Amniotic stem cell (primary cell): ENCODE results near the gene PIGL.
"Not testable (repeated sequence)": the region's sequence is repeated elsewhere in the genome, so short reads cannot be mapped to it uniquely, and the experiment has no call there.

Experiments
- DNase-seq: peaks from one replicate; lab custom pipeline; 2025; lab: John Stamatoyannopoulos, UW

PIGL gene

DNA sequence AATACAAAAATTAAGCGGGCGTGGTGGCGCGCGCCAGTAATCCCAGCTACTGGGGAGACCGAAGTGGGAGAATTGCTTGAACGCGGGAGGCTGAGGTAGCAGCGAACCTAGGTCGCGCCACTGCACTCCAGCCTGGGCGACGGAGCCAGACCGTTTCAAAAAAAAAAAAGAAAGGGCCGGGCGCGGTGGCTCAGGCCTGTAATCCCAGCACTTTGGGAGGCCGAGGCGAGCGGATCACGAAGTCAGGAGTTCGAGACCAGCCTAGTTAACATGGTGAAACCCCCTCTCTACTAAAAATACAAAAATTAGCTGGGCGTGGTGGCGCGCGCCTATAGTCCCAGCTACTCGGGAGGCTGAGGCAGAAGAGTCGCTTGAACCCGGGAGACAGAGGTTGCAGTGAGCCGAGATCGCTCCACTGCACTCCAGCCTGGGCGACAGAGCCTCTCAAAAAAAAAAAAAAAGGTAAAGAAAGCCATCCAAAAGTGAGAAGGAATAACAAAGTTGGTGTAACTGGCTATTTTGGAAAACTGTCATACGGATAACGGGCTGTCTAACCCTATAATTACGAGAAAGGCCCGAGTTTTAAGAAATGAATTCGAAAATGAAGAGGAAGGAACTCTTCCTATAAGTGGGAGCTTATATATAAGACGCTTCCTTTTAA, 539 bp upstream of the PIGL start:
- DNase-seq: not testable (repeated sequence)

DNA sequence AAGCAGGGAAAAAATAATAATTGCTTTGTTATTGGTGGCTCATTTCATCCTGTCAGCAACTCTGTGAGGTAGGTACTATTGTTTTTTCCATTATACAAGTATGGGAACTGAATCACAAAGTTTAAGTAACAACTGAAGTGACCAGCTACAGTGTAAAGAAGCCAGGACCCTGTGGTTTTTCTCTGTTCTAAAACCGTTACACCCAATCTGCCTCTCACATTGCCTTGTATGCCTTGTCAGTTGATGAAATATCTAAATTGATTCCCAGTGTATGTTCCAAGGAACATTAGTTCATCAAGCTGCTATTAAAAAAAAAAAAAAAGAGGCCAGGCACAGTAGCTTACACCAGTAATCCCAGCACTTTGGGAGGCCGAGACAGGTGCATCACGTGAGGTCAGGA, 5.4 kb downstream of the PIGL start:
- DNase-seq: no peak

DNA sequence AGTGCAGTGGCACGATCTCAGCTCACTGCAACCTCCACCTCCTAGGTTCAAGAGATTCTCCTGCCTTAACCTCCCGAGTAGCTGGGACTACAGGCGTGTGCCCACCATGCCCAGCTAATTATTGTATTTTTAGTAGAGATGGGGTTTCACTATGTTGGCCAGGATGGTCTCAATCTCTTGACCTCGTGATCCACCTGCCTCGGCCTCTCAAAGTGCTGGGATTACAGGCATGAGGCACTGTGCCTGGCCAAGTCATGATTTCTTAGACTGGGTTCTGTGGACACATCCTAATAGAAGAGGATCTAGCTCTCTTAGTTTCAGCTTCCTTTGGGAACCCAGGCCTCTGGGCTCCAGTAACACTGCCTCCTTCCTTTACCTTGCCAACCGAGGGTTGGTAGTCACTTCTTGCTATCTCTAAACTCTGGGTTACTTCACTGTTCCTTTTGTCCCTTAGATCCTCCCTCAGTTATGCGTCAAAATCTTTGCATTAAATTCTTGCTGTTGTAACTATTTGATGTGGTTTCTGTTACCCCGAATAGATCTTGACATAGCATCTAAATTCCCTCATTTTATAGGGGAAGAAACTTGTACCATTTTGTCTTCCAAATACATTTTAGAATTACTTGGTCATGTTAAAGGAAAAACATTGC, 13.0 kb downstream of the PIGL start:
- DNase-seq: not testable (repeated sequence)

DNA sequence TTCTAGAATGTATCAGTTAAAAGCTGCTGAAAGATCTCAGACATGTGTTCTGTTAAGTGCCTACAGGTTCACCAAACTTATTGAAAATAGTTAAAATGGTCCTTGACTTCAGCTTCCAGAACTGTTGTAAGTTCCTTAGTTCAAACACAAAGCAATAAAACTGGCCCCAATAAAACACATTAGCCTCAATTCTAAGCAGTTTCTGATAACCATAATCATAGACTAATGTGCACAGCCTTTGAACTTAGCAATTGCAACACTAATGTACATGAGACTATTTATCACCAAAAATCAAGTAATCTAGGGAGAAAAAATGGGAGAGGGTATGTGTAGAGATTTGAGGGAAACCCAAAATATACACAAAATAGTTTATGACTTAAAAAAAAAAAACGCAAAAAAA, 15.4 kb downstream of the PIGL start:
- DNase-seq: no peak

DNA sequence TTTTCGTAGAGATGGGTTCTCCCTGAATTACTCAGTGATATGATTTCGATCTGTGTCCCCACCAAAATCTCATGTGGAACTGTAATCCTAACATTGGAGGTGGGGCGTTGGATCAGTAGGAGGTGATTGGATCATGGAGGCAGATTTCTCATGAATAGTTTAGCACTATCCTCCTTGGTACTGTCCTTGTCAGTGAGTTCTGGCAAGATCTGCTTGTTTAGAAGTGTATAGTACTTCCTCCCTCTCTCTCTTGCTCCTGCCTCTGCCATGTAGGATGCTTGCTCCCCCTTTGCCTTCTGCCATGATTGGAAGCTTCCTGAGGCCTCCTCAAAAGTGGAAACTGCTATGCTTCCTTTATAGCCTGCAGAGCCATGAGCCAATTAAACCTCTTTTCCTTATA, 22.9 kb downstream of the PIGL start:
- DNase-seq: no peak

DNA sequence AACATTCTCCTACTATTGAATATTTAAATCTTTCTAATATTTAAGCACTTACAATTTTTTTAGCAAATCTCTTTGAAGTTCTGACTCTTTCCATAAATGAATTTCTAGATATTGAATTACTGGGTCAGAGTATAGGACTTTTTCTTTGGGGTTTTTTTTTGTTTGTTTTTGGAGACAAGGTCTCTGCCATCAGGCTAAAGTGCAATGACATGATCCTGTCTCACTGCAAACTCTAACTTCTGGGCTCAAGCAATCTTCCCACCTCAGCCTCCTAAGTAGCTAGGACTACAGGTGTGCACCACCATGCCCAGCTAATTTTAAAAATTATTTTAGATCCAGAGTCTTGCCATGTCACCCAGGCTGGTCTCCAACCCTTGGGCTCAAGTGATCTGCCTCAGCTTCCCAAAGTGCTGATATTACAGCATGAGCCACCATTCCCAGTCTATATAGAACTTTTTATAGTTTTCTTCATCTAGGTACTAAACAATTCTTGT, 24.9 kb downstream of the PIGL start:
- no peak for DNase-seq

DNA sequence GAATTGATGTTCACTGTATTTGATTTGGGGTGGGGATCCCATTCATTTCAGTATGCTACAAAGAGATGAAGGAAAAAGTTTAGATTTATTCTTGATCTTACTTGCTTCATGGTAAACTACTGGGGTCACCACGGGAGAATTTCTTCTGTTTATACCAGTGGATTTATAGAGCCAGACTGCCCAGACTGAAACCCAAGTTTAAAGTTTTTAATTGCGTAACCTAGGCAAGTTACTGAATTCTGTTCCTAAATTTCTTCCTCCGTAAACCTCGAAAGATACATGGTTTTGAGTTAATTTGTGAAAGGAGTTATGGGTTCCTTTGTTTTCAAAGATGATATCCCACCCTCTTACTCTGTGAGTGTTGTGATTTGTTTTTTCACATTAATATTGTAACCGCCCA, 26.4 kb downstream of the PIGL start:
- DNase-seq: no peak

DNA sequence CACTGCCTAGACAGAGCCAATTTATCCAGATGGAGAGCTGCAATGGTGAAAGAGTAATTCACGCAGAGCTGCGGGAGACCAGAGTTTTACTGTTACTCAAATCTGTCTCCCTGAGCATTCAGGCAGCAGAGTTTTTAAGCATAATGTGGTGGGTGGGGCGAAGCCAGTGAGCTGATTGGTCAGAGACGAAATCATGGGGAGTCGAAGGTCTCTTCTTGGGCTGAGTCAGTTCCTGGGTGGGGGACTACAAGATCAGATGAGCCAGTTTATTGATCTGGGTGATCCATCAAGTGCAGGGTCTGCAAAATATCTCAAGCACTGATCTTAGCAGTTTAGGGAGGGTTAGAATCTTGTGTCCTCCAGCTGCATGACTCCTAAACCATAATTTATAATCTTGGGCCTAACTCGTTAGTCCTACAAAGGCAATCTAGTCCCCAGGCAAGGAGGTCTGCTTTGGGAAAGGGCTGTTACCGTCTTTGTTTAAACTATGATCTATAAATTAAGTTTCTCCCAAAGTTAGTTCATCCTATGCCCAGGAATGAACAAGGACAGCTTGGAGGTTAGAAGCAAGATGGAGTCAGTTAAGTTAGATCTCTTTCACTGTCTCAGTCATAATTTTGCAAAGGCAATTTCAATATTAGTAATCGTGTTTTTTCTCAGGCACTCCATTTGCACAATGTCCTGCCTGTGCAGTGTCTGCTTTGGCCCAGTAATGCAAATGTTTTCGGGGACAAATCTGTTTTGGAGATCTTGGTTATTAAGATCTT, 27.0 kb downstream of the PIGL start:
- DNase-seq: no peak

DNA sequence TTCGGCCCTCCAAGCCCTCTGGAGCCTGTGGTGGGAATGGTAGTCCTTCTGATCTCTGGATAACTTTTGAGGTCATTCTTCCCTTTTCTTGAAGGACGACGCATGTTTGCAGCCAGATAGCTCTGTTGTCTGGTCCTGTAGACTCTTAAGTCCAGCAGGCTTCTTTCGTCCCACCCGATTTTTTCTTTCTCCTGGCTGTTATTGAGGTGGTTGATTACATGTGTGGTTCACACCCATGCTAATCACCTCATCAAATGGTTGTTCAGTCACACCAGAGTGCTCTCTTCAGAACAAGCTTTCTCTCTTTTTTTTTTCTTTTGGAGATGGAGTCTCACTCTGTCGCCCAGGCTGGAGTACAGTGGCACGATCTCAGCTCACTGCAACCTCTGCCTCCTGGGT, 30.6 kb downstream of the PIGL start:
- no peak for DNase-seq

DNA sequence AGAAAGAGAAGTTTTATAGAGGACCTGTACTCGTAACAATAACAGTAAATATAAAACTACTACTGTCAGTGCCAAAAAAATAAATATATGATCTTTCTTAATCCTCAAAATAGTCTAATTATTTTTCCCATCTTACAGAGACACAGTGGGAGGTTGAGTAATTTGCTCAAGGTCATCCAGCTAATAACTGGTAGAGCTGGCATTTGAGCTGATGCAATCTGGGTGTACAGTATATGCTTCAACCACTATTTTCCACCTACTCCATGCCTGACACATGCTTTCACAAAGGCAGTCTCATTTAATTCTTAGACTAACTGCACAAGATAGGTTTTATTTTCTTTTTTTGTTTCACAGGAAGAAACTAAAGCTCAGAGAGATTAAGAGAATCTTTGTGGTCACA, 33.6 kb downstream of the PIGL start:
- no peak for DNase-seq

DNA sequence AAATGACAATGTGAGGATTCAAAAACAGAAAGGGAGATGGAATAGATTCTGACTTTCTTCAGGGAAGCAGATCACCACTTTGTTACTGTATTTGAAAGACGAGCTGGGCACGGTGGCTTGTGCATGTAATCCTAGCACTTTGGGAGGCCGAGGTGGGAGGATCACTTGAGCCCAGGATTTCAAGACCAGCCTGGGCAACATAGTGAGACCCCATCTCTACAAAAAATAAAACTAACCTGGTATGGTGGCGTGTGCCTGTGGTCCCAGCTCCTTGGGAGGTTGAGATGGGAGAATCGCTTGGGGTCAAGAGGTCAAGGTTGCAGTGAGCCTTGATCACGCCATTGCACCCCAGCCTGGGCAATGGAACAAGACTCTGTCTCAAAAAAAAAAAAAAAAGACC, 34.0 kb downstream of the PIGL start:
- no peak for DNase-seq

DNA sequence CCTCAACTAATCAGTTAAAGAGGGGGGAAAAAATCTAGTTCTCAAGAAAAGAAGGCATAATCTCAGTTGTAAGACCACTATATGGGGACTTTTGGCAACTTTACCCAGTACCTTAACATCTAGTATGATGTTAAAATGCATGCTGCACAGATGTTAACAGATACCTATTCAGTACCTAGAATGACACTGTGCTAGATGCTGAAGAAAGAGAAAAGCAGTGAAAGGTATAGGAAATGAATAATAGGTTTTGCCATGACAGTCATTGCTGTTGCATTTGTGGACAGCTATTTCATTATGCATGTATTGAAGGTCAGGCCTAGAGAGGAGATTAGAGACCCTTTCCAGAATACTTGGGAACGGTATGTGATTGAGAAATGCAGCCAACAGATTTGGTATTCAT, 34.5 kb downstream of the PIGL start:
- DNase-seq: no peak

DNA sequence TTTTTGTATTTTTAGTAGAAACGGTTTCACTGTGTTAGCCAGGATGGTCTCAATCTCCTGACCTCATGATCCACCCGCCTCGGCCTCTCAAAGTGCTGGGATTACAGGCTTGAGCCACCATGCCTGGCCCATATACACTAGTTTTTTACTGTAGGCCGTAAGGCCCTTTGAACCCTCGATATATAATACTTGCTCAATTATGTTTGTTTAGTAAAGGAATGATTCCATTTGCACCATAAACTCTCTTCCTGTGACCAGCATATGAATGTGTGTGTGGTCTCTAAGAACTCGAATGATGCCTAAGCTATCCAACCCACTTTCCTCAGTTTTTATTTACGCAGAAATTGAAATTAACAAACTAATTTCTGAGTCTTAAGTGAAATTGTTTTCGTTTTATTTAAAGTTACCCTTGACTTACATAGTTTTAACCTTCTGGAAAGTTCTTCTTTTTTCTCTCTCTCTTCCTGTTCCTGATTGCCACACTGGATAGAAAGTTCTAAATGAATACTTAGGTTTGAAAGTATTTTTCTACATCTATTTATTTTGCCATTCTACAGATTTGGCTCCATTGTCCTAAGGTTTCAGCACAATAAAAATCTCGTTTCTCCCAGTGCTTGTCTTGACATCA, 37.9 kb downstream of the PIGL start:
- DNase-seq: no peak

DNA sequence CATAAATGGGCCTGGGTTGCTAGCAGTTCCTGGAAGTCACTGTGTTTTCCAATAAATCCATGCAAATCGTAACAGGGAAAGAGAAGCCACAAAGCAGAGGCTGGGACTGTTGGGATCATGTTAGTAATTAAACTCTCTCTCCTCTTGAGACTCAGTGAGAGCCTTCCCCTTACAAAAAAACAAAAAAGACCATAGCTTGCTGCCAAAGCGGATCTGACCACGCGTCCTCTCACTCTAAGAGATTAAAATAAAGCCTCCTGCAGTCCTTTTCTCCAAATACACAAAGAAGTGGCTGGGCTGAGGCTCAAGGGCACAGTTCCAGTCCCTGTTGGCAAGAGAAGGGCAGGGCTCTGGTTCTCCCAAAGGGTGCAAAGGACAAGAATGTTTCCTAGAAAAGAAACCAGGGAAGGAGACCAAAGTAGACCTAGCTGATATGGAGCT, 38.5 kb downstream of the PIGL start:
- no peak for DNase-seq

DNA sequence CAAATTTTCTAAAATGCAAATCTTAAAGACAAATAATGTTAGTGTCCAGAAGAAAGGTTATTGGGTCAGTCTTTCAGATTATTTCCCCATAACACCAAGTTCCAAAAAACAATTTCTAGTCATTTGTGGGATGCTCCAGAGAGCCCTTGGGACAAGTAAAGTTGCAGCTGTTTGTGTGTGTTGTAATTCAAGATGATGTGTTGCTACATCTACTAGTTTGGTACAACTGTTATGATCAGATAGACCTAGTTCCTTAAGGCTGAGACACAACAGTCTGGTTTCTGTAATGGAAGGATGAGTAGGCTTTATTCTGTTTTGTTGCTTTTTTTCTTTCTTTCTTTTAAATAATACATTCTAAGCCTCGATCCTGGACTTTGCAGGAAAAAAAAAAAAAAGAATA, 41.9 kb downstream of the PIGL start:
- no peak for DNase-seq

DNA sequence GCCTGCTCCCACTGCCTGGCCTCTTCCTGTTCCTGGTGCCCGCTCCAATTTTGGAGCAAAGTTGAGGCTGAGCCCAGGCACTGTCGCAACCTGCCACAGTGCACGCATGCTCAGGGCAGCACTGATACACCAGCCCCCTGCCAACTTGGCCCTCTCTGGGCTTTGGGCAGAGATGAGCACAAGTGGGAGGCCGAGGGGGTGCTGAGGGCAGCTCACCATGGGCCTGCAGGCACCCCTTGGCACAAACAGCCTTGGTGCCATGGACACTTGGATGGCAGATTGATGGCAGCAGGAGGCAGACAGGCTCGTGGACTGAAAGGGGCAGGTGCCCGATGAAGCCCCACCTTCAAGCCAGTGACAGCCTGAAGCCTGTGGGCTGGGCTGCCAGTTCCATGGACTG, 42.9 kb downstream of the PIGL start:
- DNase-seq: no peak

DNA sequence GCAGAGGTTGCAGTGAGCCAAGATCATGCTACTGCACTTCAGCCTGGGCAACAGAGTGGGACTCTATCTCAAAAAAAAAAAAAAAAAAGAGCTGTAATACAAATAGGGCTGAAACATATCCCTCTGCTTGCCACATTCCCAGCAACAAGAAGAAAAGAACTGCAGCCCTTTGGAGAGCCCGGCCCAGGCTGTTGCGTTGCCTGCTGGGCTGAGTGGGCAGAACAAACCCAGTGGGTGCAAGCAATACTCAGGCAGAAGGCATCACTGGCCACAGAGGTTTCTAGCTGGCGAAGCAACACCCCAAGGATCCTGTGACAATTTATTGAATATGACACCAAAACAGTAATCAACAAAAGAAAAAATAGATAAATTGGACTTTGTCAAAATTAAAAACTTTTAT, 44.0 kb downstream of the PIGL start:
- DNase-seq: no peak

DNA sequence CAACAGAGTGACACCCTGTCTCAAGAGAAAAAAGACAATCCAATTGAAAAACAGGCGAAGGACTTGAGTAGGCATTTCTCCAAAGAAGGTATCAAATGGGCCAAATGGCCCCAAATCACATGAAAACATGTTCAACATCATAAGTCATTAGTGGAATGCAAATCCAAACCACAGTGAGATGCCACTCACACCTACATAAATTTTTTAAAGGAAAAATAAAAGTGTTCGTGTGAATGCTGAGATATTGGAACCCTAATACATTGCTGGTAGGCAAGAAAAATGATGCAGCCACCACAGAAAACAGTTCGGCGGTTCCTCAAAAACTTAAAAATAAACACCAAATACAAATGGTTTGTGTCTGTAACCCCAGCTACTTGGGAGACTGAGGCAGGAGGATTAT, 45.2 kb downstream of the PIGL start:
- no peak for DNase-seq

DNA sequence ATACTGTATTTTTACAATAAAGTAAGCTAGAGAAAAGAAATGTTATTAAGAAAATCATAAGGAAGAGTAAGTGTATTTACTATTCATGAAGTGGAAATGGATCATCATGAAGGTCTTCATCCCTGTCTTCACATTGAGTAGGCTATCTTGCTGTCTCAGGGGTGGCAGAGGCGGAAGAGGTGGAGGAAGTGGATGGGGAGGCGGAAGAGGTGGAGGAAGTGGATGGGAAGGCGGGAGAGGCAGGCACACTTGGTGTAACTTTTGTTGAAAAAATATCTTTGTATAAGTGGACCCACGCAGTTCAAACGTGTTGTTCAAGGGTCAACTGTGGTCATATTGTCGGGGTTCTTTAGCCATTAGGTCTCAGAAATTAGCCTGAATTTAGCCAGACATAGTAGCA, 50.2 kb downstream of the PIGL start:
- DNase-seq: no peak

DNA sequence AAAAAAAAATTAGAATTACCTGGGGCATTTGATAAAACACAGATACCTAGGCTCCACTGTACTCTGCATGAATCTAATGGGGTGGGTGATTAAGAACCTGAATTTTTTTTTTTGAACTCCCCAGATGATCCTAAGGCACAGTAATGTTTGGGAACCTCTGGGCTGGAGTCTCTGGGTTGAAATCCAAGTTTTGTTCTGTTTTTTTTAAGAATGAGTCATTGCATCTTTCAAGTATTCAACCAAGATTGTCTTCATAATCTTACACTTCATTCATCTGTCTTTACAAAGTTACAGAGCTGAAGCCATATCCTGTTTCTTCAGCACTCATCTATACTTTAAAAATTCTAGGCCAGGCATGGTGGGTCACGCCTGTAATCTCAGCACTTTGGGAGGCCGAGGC, 52.6 kb downstream of the PIGL start:
- no peak for DNase-seq

DNA sequence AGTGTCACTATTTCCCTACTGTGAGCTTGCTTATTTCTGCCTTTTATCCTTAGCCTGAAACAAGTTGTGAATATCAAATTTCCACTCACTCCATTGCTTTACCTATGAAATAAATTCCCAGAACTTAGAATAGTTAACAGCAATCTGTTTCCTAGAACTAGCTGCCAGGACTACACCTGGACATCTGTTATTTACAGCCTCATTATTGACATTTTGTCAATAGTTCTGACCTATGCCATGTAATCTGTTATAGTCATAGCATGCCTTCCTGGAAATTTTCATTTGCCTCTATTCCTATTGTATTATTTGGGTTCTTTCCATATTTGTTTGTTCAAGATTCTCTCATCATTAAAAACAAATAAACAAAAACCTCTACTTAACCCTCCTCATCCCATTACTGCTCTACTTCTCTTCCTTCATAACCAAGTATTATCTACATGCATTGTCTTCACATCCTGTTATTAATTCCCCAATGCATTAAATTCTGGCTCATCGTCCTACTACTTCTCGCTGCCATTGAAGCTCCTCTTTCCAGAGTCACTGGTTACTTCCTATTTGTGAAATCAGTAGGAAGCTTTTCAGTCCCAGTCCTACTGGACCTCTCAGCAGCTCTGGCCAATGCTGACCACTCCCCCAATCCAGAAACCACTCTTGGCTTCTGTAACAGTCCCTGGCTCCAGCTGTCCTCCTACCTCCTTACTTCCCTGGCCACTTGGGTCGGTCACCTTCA, 55.3 kb downstream of the PIGL start:
- no peak for DNase-seq

DNA sequence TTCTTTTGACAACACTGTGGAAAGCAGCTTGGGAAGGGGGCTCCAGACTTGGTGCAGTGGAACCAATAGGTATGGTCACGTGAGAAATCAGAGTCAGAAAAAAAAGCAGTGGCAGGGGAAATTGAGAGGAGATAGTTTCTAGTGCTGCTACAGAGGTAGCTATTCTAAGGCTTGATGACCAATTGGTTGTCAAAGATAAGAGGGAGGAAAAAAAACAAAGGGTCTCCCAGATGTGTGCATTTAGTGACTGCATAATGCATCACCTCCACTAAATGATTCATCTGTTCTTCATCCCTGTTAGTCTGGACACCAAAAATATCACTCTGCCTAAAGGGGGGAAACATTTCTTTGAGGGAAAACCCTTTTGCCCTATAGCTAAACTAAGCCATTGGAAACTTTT, 56.5 kb downstream of the PIGL start:
- DNase-seq: no peak
